ENCODE data around the gene RTEL1.

Gene RTEL1

DNA sequence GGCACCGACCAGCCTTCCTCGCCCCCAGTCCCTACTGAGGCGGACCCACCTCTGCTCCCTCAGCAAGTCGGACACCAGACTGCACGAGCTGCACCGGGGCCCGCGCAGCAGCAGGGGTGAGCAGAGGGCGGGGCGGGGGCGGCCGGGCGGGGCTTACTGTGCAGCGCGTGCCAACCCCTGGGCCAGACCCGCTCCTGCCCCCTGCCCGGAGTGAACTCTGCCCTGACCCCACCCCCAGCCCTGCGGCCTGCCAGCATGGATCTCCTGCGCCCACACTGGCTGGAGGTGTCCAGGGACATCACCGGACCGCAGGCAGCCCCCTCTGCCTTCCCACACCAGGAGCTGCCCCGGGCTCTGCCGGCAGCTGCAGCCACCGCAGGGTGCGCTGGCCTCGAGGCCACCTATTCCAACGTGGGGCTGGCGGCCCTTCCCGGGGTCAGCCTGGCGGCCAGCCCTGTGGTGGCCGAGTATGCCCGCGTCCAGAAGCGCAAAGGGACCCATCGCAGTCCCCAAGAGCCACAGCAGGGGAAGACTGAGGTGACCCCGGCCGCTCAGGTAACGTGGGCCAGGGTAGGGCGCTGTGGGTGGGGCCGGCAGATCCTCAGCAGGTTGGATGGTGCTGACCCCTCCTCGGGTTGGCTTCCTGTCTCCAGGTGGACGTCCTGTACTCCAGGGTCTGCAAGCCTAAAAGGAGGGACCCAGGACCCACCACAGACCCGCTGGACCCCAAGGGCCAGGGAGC lies 80.0 kb downstream of the RTEL1 start:
- no peak for TF ChIP-seq EZH2 (IDR thresholded peaks at IDR 0.05)
- no peak for TF ChIP-seq FOXP2 (optimal IDR thresholded peaks at IDR 0.05; ENCODE audit: control extremely low read depth, extremely low read length, insufficient read depth)
- TF ChIP-seq POLR2AphosphoS5 (IDR thresholded peaks at IDR 0.05; ENCODE audit: borderline replicate concordance, low read depth, low read length) = no peak
- Histone ChIP-seq H3K9ac (ENCODE audit: insufficient read length) (no peak overlapping the region), H3K4me3 (no peak overlapping the region), H3K27ac (no peak overlapping the region), H3K9me3 (ENCODE audit: low read depth, low read length) (no peaks in the 10 kb centered on the region), H3K36me3 (ENCODE audit: insufficient read depth, low read length) (peaks cover 3% of the 10 kb centered on the region; the same call in 1 of the 2 replicates)
- no peak for DNase-seq (ENCODE audit: low read depth, low spot score)

DNA sequence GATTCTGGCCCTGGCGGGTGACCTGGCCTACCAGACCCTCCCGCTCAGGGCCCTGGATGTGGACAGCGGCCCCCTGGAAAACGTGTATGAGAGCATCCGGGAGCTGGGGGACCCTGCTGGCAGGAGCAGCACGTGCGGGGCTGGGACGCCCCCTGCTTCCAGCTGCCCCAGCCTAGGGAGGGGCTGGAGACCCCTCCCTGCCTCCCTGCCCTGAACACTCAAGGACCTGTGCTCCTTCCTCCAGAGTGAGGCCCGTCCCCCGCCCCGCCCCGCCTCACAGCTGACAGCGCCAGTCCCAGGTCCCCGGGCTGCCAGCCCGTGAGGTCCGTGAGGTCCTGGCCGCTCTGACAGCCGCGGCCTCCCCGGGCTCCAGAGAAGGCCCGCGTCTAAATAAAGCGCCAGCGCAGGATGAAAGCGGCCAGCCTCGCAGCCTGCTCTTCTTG lies 80.6 kb downstream of the RTEL1 start:
- no peak for DNase-seq (ENCODE audit: low read depth, low spot score)
- Histone ChIP-seq H3K36me3 (ENCODE audit: insufficient read depth, low read length) (peaks cover 3% of the 10 kb centered on the region; the same call in 1 of the 2 replicates), H3K4me3 (no peak overlapping the region), H3K27ac (no peak overlapping the region), H3K9me3 (ENCODE audit: low read depth, low read length) (no peaks in the 10 kb centered on the region), H3K9ac (ENCODE audit: insufficient read length) (no peak overlapping the region)
- TF ChIP-seq EZH2 (IDR thresholded peaks at IDR 0.05) (no peak), FOXP2 (optimal IDR thresholded peaks at IDR 0.05; ENCODE audit: control extremely low read depth, extremely low read length, insufficient read depth) (no peak), POLR2AphosphoS5 (IDR thresholded peaks at IDR 0.05; ENCODE audit: borderline replicate concordance, low read depth, low read length) (no peak)

DNA sequence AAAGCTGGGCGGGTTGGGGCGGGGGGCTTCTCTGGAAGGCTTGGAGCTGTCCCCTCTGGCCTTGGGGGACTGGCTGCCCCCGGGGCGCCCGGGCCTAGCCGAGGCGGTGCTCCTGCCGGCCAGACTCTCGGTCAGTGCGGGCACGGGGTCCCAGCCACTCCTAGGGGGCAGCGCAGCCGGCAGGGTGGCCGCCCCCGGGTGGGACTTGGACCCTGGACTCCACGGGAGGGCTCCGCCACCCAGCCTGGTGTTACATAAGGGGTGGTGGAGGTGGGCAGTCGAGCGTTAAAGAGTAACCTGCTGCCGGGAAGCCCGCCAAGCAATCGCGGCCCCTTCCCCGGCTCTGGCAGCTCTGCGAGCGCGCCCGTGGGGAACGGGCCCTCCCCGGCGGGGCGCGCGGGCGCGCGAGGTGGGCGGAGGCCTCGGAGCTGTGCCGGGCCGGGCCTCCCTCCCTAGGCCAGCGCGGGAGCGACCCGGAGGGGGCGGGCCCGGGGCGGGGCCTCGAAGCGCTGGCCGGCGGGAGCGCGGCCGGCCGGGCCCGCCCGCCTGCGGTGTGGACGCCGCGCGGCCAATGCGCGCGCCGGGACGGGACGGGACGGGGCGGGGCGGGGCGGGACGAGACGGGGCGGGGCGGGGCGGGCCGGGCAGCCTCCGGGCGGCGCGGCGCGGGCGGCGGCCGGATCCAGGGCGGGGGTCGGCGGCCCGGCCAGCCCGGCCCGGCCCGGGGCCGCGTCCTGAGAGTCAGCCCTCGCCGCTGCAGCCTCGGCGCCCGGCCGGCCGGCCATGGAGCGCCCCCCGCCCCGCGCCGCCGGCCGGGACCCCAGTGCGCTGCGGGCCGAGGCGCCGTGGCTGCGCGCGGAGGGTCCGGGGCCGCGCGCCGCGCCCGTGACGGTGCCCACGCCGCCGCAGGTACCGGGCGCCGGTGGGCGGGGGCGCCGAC lies 81.3 kb downstream of the RTEL1 start, which contains the start of gene SLC2A4RG:
SLC2A4RG (plus strand) TSS at position 647 of the 940 bp plus-strand sequence; CDS start at position 784, 137 bp downstream.
- peak within 1 kb of the TSS; percentile 55 for H3K9ac ChIP-seq (ENCODE audit: insufficient read length)
- TF ChIP-seq POLR2AphosphoS5 (IDR thresholded peaks at IDR 0.05; ENCODE audit: borderline replicate concordance, low read depth, low read length) (no peak), EZH2 (IDR thresholded peaks at IDR 0.05) (no peak), FOXP2 (optimal IDR thresholded peaks at IDR 0.05; ENCODE audit: control extremely low read depth, extremely low read length, insufficient read depth) (no peak)
- no peaks in the 10 kb centered on the region for H3K9me3 ChIP-seq (ENCODE audit: low read depth, low read length)
- no peak within 1 kb of the TSS for H3K27ac ChIP-seq
- no peak for DNase-seq (ENCODE audit: low read depth, low spot score)
- peaks cover 3% of the 10 kb centered on the region; the same call in 1 of the 2 replicates for H3K36me3 ChIP-seq (ENCODE audit: insufficient read depth, low read length)
- H3K4me3 ChIP-seq = peak within 1 kb of the TSS; percentile 82

DNA sequence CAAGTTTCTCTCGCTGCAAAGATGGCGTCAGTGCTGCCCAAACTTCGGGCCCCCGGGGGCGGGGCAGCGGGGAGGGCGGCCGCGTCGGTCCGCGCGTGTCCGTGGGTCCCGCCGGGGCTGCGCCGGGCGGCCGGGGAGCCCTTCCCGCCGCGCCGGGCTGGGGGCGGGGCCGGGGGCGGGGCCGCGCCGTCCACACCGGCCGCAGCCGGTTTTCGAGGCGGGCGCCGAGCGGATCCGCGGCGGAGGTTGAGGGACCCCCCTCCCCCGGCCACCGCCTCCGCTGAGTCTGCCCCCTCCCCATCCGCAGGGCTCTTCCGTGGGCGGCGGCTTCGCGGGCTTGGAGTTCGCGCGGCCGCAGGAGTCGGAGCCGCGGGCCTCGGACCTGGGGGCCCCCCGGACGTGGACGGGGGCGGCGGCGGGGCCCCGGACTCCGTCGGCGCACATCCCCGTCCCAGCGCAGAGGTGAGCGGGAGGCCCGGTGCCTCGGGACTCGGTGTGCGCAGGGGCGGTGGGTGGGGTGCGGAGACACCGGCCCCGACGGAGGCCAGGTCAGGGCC lies 82.0 kb downstream of the RTEL1 start:
- Histone ChIP-seq H3K4me3 (peak overlapping the region; percentile 82), H3K9me3 (ENCODE audit: low read depth, low read length) (no peaks in the 10 kb centered on the region), H3K27ac (no peak overlapping the region), H3K9ac (ENCODE audit: insufficient read length) (peak overlapping the region; percentile 55), H3K36me3 (ENCODE audit: insufficient read depth, low read length) (peaks cover 3% of the 10 kb centered on the region; the same call in 1 of the 2 replicates)
- DNase-seq (ENCODE audit: low read depth, low spot score) = no peak
- no peak for TF ChIP-seq EZH2 (IDR thresholded peaks at IDR 0.05)
- no peak for TF ChIP-seq POLR2AphosphoS5 (IDR thresholded peaks at IDR 0.05; ENCODE audit: borderline replicate concordance, low read depth, low read length)

DNA sequence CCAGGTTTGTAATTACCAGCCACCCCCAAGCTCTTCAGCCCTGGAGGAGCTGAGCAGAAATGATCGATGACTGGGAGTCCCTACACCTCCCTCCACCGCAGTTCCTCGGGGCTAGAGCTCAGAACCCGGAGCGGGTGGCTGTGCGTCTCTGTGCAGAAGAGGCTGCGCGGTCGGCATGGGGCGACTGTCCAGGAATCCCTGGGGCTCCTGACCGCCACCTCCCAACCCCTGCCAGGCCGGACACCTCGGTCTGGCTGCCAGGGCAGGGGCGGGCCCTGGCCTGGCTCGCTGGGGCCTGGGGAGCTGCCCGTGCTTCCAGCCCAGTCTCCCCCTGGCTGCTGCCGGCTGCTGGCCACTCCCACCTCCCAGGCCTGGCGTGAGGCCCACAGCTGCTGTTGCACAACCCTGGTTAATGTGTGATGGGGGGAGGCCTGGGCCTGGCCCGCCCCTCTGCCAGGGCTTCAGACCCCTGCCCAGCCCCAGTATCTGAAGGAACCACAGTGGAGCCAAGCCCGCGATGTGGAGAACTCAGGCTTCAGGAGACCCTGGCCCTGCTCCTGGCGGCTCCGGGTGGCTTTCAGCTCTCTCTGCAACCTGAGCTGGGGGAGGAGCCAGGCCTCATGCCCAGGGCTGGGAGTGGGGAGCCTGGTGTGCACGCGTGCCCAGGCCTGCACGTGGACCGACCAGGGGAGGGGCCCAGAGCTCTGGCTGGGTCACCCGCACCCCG lies 82.7 kb downstream of the RTEL1 start:
- DNase-seq (ENCODE audit: low read depth, low spot score) = no peak
- peak overlapping the region; percentile 55 for H3K9ac ChIP-seq (ENCODE audit: insufficient read length)
- H3K36me3 ChIP-seq (ENCODE audit: insufficient read depth, low read length) = peaks cover 3% of the 10 kb centered on the region; the same call in 1 of the 2 replicates
- H3K9me3 ChIP-seq (ENCODE audit: low read depth, low read length) = no peaks in the 10 kb centered on the region
- H3K4me3 ChIP-seq = peak overlapping the region; percentile 82
- TF ChIP-seq EZH2 (IDR thresholded peaks at IDR 0.05) = no peak
- no peak; the same call in 1 of the 2 replicates for TF ChIP-seq POLR2AphosphoS5 (IDR thresholded peaks at IDR 0.05; ENCODE audit: borderline replicate concordance, low read depth, low read length)
- no peak for TF ChIP-seq FOXP2 (optimal IDR thresholded peaks at IDR 0.05; ENCODE audit: control extremely low read depth, extremely low read length, insufficient read depth)
- H3K27ac ChIP-seq = no peak overlapping the region

DNA sequence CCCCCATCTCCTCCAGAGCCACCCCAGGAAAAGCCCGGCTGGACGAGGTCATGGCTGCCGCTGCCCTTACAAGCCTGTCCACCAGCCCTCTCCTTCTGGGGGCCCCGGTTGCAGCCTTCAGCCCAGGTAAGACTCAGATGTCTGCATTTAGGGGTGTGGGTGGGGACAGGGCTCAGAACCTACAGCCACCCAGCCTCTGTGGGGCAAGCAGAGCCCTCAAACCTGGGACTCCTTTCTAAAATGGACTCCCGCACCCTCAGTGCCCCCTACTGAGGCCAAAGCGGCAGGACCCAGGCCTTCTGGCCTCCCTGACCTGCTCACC lies 83.2 kb downstream of the RTEL1 start:
- H3K36me3 ChIP-seq (ENCODE audit: insufficient read depth, low read length) = peaks cover 3% of the 10 kb centered on the region; the same call in 1 of the 2 replicates
- H3K27ac ChIP-seq = no peak overlapping the region
- no peak for DNase-seq (ENCODE audit: low read depth, low spot score)
- peak overlapping the region; percentile 82 for H3K4me3 ChIP-seq
- no peaks in the 10 kb centered on the region for H3K9me3 ChIP-seq (ENCODE audit: low read depth, low read length)
- no peak overlapping the region for H3K9ac ChIP-seq (ENCODE audit: insufficient read length)
- TF ChIP-seq EZH2 (IDR thresholded peaks at IDR 0.05) = no peak
- TF ChIP-seq POLR2AphosphoS5 (IDR thresholded peaks at IDR 0.05; ENCODE audit: borderline replicate concordance, low read depth, low read length) = no peak
- TF ChIP-seq FOXP2 (optimal IDR thresholded peaks at IDR 0.05; ENCODE audit: control extremely low read depth, extremely low read length, insufficient read depth) = no peak

DNA sequence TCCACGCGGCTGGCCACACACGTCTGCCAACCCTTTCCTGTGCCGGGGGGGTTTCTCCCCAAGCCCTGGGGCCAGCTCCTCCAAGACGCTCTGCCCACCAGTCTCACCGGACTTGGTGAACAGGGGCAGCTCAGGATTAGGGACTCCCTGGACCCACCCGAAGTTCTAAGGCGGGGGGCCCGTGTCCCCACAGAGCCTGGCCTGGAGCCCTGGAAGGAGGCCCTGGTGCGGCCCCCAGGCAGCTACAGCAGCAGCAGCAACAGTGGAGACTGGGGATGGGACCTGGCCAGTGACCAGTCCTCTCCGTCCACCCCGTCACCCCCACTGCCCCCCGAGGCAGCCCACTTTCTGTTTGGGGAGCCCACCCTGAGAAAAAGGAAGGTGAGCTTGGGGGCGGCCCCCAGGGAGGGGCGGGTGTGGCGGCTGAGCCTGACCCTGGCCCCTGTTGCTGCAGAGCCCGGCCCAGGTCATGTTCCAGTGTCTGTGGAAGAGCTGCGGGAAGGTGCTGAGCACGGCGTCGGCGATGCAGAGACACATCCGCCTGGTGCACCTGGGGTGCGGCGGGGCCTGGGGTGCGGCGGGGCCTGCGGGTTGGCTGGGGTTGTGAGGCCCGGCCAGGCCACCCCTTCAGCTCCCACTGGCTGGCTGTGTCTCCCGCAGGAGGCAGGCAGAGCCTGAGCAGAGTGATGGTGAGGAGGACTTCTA lies 83.7 kb downstream of the RTEL1 start:
- H3K4me3 ChIP-seq = no peak overlapping the region
- no peak overlapping the region for H3K27ac ChIP-seq
- H3K9ac ChIP-seq (ENCODE audit: insufficient read length) = no peak overlapping the region
- H3K36me3 ChIP-seq (ENCODE audit: insufficient read depth, low read length) = peaks cover 3% of the 10 kb centered on the region; the same call in 1 of the 2 replicates
- no peaks in the 10 kb centered on the region for H3K9me3 ChIP-seq (ENCODE audit: low read depth, low read length)
- DNase-seq (ENCODE audit: low read depth, low spot score) = no peak
- no peak for TF ChIP-seq EZH2 (IDR thresholded peaks at IDR 0.05)
- no peak for TF ChIP-seq POLR2AphosphoS5 (IDR thresholded peaks at IDR 0.05; ENCODE audit: borderline replicate concordance, low read depth, low read length)
